Hematopoietic multipotent progenitor cell treated with erythropoietin and hydrocortisone succinate and interleukin-3 and kit ligand, for 17 days (in vitro differentiated cells): Measurements from ENCODE around the gene MEGF8.

ENCODE experiments used
- DNase-seq: peaks from one replicate; pipeline ENCODE4 v3.0.0-alpha.2; 2015; ENCODE audit warnings: low spot score

Gene MEGF8

DNA sequence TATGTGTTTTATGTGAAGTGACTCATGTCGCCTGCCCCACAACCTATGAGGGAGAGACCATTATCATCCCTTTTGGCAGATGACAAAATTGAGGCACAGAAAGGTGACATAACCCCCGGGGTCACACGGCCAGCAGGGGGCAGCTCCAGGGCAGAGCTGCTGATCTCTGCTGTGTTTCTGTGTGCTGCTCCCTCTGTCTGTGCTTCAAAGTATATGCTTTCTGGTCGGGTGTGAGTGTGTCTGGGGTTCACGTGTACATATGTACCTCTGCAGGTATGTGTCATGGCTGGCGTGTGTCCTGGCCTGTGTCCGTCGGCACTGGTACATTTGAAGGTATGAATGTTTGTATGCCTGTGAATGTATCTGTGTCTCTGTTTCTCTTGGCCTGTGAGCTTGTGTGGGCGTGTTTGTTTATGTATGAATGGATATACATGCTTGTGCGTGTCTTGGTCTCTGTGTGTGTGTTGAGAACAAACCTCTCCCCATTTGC is 94.7 kb downstream of the MEGF8 start:
- DNase-seq: peak; percentile 66

- no peak for DNase-seq
Measured at GRCh38 chr19:42421101-42421500, 95.7 kb downstream of the MEGF8 start.

DNA sequence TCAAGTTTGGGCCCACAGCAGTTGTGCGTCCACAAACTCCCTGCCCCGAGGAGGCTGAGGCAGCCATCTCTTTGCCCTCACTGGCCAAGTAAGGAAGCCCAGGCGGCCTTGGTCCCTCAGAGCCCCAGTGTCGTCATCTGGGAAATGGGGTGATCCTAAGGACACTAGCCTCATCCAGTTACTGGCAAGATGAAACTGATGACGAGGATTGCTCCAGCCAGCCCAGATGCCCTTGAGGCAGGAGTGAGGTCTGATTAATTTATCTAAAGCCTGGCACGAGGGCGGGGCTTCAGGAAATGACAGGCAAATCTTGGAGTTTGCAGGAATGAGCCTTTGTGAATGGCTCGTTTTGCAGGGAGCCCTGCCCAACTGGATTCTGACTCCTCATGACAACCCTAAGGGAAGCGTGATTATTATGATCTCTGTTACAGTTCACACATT is 96.2 kb downstream of the MEGF8 start:
- DNase-seq: no peak

DNA sequence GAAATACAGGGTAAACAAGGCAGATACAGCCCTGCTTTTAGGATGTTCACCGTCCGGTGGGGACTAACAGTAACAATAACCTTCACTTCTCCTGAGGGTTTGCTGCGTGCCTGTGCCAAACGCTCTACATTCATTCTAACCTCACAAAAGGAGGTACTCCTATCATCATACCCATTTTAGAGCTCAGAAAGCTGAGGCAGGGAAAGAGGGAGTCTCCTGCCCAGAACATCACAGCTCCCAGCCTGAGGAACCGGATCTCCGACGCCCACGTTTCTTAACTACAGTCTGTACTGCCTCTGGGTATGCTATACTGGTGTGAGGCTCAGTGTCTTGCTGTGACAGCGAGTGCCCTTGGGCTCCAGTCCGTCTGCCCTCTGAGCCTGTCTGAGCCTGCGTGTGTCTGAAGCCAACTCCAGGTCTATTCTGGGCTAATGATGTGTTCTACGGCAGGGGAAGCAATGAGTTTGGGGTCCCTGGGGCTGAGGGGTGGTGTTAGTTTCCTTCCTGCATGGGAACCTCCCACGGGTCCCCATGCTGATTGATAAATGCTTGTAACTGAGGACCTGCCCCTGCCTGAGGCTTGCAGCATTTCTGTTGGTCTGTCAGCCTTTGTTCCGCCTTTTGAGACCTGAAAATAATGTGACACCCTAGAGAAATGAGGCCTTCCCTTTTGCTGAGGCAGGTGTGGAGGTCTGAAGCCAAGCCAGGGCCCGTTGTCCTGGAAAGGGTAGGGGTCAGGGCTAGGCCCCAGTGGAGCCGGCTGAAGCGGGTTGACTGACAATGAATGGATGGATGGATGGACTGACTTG is 96.9 kb downstream of the MEGF8 start:
- DNase-seq: no peak

- no peak for DNase-seq
Measured at GRCh38 chr19:42422901-42423461, 97.5 kb downstream of the MEGF8 start.

GRCh38 chr19:42423462-42424344 is 98.3 kb downstream of the MEGF8 start:
- peak; percentile 77 for DNase-seq

GRCh38 chr19:42424345-42424707 is 98.9 kb downstream of the MEGF8 start:
- DNase-seq: no peak

- DNase-seq: no peak
Measured at GRCh38 chr19:42424712-42425131, 99.3 kb downstream of the MEGF8 start.

DNA sequence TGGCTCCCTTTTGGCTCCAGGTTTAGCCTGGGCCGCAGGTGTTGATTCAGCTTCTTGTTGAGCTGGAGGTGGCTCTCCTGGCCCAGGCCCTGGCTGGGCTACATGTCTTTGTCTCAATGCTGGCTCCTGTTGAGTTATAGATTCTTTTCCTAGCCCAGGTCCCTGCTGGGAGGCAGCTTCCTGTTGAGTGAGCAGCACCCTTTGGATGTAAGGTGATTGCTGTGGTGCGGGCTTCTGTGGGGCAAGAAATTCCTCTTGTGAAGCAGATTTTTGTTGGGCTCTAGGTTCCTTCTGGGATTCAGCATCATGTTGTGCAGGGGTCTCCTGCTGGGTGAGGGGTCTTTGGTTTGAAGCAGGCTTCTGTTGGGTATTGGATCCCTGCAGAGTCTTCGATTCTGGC is 101.2 kb downstream of the MEGF8 start:
- no peak for DNase-seq

DNA sequence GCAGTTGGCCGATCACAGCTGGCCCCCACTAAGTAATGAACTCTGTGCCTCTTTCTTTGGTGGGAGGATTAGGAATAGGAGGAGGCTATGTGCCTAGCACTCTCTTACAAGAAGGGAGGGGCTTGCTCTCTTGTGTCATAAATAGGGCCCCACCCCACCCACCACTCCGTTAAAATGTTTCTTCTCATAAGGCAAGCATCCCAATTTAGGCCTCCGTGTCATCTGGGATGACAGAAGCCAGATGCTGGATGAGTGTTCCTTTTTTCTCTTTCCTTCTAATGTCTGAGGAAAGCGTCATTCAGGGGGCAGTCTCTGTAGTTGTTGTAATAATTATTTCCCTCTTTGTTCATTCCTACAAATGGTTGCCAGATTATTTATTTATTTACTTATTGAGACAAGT is 101.9 kb downstream of the MEGF8 start, which contains the start of gene LIPE:
Gene LIPE, minus strand, starts transcription at position 76 of the 400 bp plus-strand sequence. CDS start 239 bp downstream, outside the sequence.
- DNase-seq: no peak
